Inferior parietal cortex (tissue), 1 donor: ENCODE measurements around the gene NDUFB5.

Source experiments
- DNase-seq: peaks from one replicate; pipeline ENCODE4 v3.0.0-alpha.2; 2016; ENCODE audit errors: extremely low spot score

Gene NDUFB5

DNA sequence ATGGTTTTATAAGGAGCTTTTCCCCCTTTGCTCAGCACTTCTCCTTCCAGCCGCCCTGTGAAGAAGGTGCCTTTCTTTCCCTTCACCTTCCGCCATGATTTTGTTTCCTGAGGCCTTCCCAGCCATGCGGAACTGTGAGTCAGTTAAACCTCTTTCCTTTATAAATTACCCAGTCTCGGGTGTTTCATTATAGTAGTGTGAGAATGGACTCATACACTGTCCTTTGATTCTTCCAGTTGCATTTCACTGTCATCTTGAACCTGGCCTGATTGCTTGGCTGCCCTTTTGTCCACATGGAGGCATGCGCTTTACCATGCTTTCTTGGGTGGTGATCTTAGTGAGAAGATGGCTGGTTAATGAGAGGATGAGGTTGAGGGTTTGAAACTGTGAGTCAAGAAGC, 71.5 kb downstream of the NDUFB5 start:
- no peak for DNase-seq
